Left hindlimb (tissue), 1 donor: ENCODE measurements around the gene ANKK1.

Experiments used
- DNase-seq: peaks from one replicate; pipeline ENCODE4 v3.0.0-alpha.2; 2018

ANKK1 gene

GRCh38 chr11:113409526-113409925, 21.9 kb downstream of the ANKK1 start:
- no peak for DNase-seq

GRCh38 chr11:113410414-113411135, 23.0 kb downstream of the ANKK1 start:
- DNase-seq, result no peak

GRCh38 chr11:113411536-113411935, 24.0 kb downstream of the ANKK1 start:
- no peak for DNase-seq

- no peak for DNase-seq
Observed at GRCh38 chr11:113412675-113413074, 25.1 kb downstream of the ANKK1 start.

- DNase-seq, result no peak
Observed at GRCh38 chr11:113415343-113415742, 27.8 kb downstream of the ANKK1 start.

GRCh38 chr11:113417428-113417827, 29.8 kb downstream of the ANKK1 start:
- DNase-seq, result no peak

- no peak for DNase-seq
Observed at GRCh38 chr11:113419454-113420003, 31.9 kb downstream of the ANKK1 start.

- no peak for DNase-seq
Observed at GRCh38 chr11:113420808-113421207, 33.2 kb downstream of the ANKK1 start.

GRCh38 chr11:113426686-113427085, 39.1 kb downstream of the ANKK1 start:
- DNase-seq, result no peak

GRCh38 chr11:113431746-113432145, 44.2 kb downstream of the ANKK1 start:
- no peak for DNase-seq

- DNase-seq, result no peak
Observed at GRCh38 chr11:113435190-113435968, 47.8 kb downstream of the ANKK1 start.

- no peak for DNase-seq
Observed at GRCh38 chr11:113436672-113437252, 49.2 kb downstream of the ANKK1 start.

- DNase-seq, result no peak
Observed at GRCh38 chr11:113440816-113441215, 53.2 kb downstream of the ANKK1 start.

- DNase-seq, result no peak
Observed at GRCh38 chr11:113444502-113445123, 57.0 kb downstream of the ANKK1 start.

GRCh38 chr11:113446112-113446511, 58.5 kb downstream of the ANKK1 start:
- no peak for DNase-seq

GRCh38 chr11:113446938-113447337, 59.4 kb downstream of the ANKK1 start:
- no peak for DNase-seq

GRCh38 chr11:113447621-113448315, 60.2 kb downstream of the ANKK1 start:
- DNase-seq, result no peak

- no peak for DNase-seq
Observed at GRCh38 chr11:113448316-113448677, 60.7 kb downstream of the ANKK1 start.

- DNase-seq, result no peak
Observed at GRCh38 chr11:113449743-113450142, 62.2 kb downstream of the ANKK1 start.
